Natural killer cell (primary cell): Measurements from ENCODE around the gene LY9. TPM values are rescaled to one million over a fixed set of nuclear protein-coding genes. Genes with fewer than 3 reads are reported as not detected.

Experiments used
- ATAC-seq, 3 donors: fragments of 150-1000 bp in 2 of 3; fragments of 200-7000 bp in 1 of 3; cut with Tn5 transposase; 1 replicate in 1 of 3; 2 replicates in 2 of 3; pipeline ENCODE4 v1.10.0; 2021; ENCODE audit warnings: mild to moderate bottlenecking in 2 of 3, moderate library complexity in 2 of 3
- DNase-seq, 2 donors: peaks; one replicate each; pipeline versions ENCODE4 v3.0.0 to v3.0.0-alpha.2; 2013 to 2021; ENCODE audit warnings: mixed read lengths in 1 of 2
- H3K27ac ChIP-seq: one replicate; pipeline ENCODE4 v1.5.1; 2013; ENCODE audit warnings: mild to moderate bottlenecking, low read length
- H3K27me3 ChIP-seq: one replicate; pipeline ENCODE4 v1.6.1; 2013; ENCODE audit warnings: low read length; ENCODE audit not compliant: control insufficient read depth, insufficient read depth
- H3K36me3 ChIP-seq: one replicate; pipeline ENCODE4 v1.6.1; 2013; ENCODE audit warnings: low read length; ENCODE audit not compliant: control insufficient read depth, insufficient read depth
- H3K4me1 ChIP-seq: one replicate; pipeline ENCODE4 v1.6.1; 2013; ENCODE audit warnings: low read length; ENCODE audit not compliant: control insufficient read depth, insufficient read depth
- H3K4me3 ChIP-seq: one replicate; pipeline ENCODE4 v1.5.1; 2013; ENCODE audit warnings: low read length
- H3K9me3 ChIP-seq: one replicate; pipeline ENCODE4 v1.6.1; 2013; ENCODE audit warnings: low read length; ENCODE audit not compliant: control insufficient read depth, insufficient read depth
- H3K27ac Mint-ChIP-seq, 2 donors: one replicate each; pipeline ENCODE4 v1.8.0; 2022; ENCODE audit warnings: mild to moderate bottlenecking in 2 of 2, mixed read lengths in 2 of 2, moderate library complexity in 1 of 2
- H3K27me3 Mint-ChIP-seq, 2 donors: one replicate each; pipeline ENCODE4 v1.8.0; 2022; ENCODE audit warnings: low read depth in 2 of 2, mixed read lengths in 2 of 2
- H3K36me3 Mint-ChIP-seq: one replicate; pipeline ENCODE4 v1.8.0; 2022; ENCODE audit warnings: mixed read lengths
- H3K4me1 Mint-ChIP-seq, 2 donors: one replicate each; pipeline ENCODE4 v1.8.0; 2022; ENCODE audit warnings: mixed read lengths in 2 of 2
- H3K4me3 Mint-ChIP-seq: one replicate; pipeline ENCODE4 v1.8.0; 2022; ENCODE audit warnings: mild to moderate bottlenecking, moderate library complexity, mixed read lengths
- H3K9me3 Mint-ChIP-seq, 2 donors: one replicate each; pipeline ENCODE4 v1.8.0; 2022; ENCODE audit warnings: mixed read lengths in 2 of 2
- CTCF ChIP-seq: fragments of 200-600 bp; IDR thresholded peaks from one replicate; pipeline ENCODE4 v1.8.0; 2022; ENCODE audit warnings: antibody characterized with exemption
- WGBS: methylation state at CpG from one replicate; pipeline ENCODE4 v1.1.7; 2013; ENCODE audit warnings: missing lambda C conversion rate; ENCODE audit not compliant: insufficient coverage; 5-methylcytosine and 5-hydroxymethylcytosine counted together
- intact Hi-C: fragments of 100-400 bp; cut with micrococcal nuclease; formaldehyde crosslinking; loops from one replicate; pipeline ENCODE4 v1.14.2; 2022
- total RNA-seq, 4 donors: library from RNA; stranded (reverse); fragments of 120-200 nt in 1 of 4; gene quantifications; one replicate each; pipeline versions ENCODE4 v1.2.3 to v1.2.4, GENCODE V29; 2013 to 2022

The LY9 gene
- total RNA-seq, 3 donors from 2014 or later (not counting 1 experiment from before 2014, with no cell fraction given): 30.3 to 47.1 (median 34.4) TPM

GRCh38 chr1:160752406-160752805 lies 43.6 kb upstream of the LY9 start:
- Mint-ChIP-seq H3K27ac (peak overlapping the region; percentile 88 to 96), H3K36me3 (peaks cover 46% of the 10 kb centered on the region), H3K9me3 (peaks cover 3 to 4% of the 10 kb centered on the region in 2 donors), H3K27me3 (no peaks in the 10 kb centered on the region), H3K4me1 (peaks cover 89 to 94% of the 10 kb centered on the region in 2 donors), H3K4me3 (peak overlapping the region; percentile 85)
- DNase-seq: no peak
- ATAC-seq: no peak
- Histone ChIP-seq H3K27me3 (no peaks in the 10 kb centered on the region), H3K4me3 (no peak overlapping the region), H3K4me1 (peaks cover 76% of the 10 kb centered on the region), H3K9me3 (no peaks in the 10 kb centered on the region), H3K36me3 (peaks cover 56% of the 10 kb centered on the region), H3K27ac (peak overlapping the region; percentile 66)
- intact Hi-C loops: loop anchor here (1.0 to 10.0 kb wide), 2 partner anchors 15 to 792 kb away; partner anchors contain the start of gene FCGR3A
- TF ChIP-seq CTCF: no peak
- WGBS: 92% methylated on average over 2 of the region's 3 CpGs

DNA sequence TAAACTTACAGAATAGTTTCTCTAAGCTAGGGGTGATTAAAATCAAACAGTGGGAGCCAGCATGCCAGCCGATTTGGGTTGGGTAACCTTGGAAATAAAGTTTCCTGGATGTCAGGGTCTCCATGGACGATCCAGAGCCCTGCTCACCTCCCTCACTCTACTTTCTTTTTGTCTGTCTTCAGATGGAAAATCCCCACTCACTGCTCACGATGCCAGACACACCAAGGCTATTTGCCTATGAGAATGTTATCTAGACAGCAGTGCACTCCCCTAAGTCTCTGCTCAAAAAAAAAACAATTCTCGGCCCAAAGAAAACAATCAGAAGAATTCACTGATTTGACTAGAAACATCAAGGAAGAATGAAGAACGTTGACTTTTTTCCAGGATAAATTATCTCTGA lies 43.0 kb upstream of the LY9 start:
- intact Hi-C loops: loop anchor here (1.0 to 10.0 kb wide), 2 partner anchors 14 to 792 kb away; partner anchors contain the start of gene FCGR3A
- H3K27me3 ChIP-seq: no peaks in the 10 kb centered on the region
- H3K4me1 ChIP-seq: peaks cover 76% of the 10 kb centered on the region
- peaks cover 55% of the 10 kb centered on the region for H3K36me3 ChIP-seq
- no peak overlapping the region for H3K27ac ChIP-seq
- WGBS: 80% methylated on average over 5 of the region's 5 CpGs
- H3K4me3 ChIP-seq: no peak overlapping the region
- Mint-ChIP-seq H3K27me3 (no peaks in the 10 kb centered on the region), H3K27ac (peak overlapping the region; percentile 88 to 96), H3K36me3 (peaks cover 43% of the 10 kb centered on the region), H3K9me3 (peaks cover 3 to 4% of the 10 kb centered on the region in 2 donors), H3K4me3 (peak overlapping the region; percentile 43), H3K4me1 (peaks cover 89 to 93% of the 10 kb centered on the region in 2 donors)
- ATAC-seq: no peak
- no peak for TF ChIP-seq CTCF
- no peak for DNase-seq
- no peaks in the 10 kb centered on the region for H3K9me3 ChIP-seq

GRCh38 chr1:160753594-160753993 lies 42.4 kb upstream of the LY9 start:
- H3K4me1 Mint-ChIP-seq: peaks cover 84 to 88% of the 10 kb centered on the region in 2 donors
- H3K27me3 ChIP-seq: no peaks in the 10 kb centered on the region
- H3K27ac ChIP-seq: peak overlapping the region; percentile 2
- TF ChIP-seq CTCF: no peak
- H3K9me3 ChIP-seq: no peaks in the 10 kb centered on the region
- H3K4me1 ChIP-seq: peaks cover 72% of the 10 kb centered on the region
- no peak for DNase-seq
- no peaks in the 10 kb centered on the region for H3K27me3 Mint-ChIP-seq
- peaks cover 48% of the 10 kb centered on the region for H3K36me3 ChIP-seq
- peaks cover 3 to 4% of the 10 kb centered on the region in 2 donors for H3K9me3 Mint-ChIP-seq
- no peak for ATAC-seq
- peak overlapping the region; percentile 88 to 96 for H3K27ac Mint-ChIP-seq
- peak overlapping the region; percentile 40 for H3K4me3 Mint-ChIP-seq
- intact Hi-C loops: loop anchor here (10.0 kb wide), 1 partner anchor 791 kb away; the partner anchor contains the start of gene FCGR3A
- H3K4me3 ChIP-seq: no peak overlapping the region
- H3K36me3 Mint-ChIP-seq: peaks cover 36% of the 10 kb centered on the region

GRCh38 chr1:160755461-160755860 lies 40.5 kb upstream of the LY9 start:
- Mint-ChIP-seq H3K27me3 (no peaks in the 10 kb centered on the region), H3K27ac (peak overlapping the region; percentile 95 to 96), H3K4me3 (peak overlapping the region; percentile 65), H3K4me1 (peaks cover 80% of the 10 kb centered on the region in 2 donors), H3K36me3 (peaks cover 29% of the 10 kb centered on the region), H3K9me3 (peaks cover 3 to 4% of the 10 kb centered on the region in 2 donors)
- peaks cover 64% of the 10 kb centered on the region for H3K4me1 ChIP-seq
- 70% methylated on average over 2 of the region's 2 CpGs for whole genome bisulfite sequencing
- intact Hi-C loops: loop anchor here (1.0 to 10.0 kb wide), 3 partner anchors 21 to 789 kb away; partner anchors contain the start of genes FCGR3A and LY9
- ATAC-seq (peak in 1 of 3 donors; percentile 8), DNase-seq (no peak)
- no peak for TF ChIP-seq CTCF
- H3K27me3 ChIP-seq: no peaks in the 10 kb centered on the region
- no peaks in the 10 kb centered on the region for H3K9me3 ChIP-seq
- H3K4me3 ChIP-seq: no peak overlapping the region
- peak overlapping the region; percentile 93 for H3K27ac ChIP-seq
- H3K36me3 ChIP-seq: peaks cover 30% of the 10 kb centered on the region
